ENCODE data around the gene PKNOX2. TPM values are rescaled to one million over a fixed set of nuclear protein-coding genes. Genes with fewer than 3 reads are reported as not detected.

Gene PKNOX2
- total RNA-seq, 4 donors from 2014 or later: 0.27 to 4.8 (median 0.75) TPM; not detected in 1

- Histone ChIP-seq H3K4me3 (no peak overlapping the region), H3K36me3 (no peaks in the 10 kb centered on the region), H3K4me1 (no peaks in the 10 kb centered on the region), H3K9me3 (no peaks in the 10 kb centered on the region), H3K27ac (no peak overlapping the region), H3K27me3 (no peaks in the 10 kb centered on the region)
- no peak for TF ChIP-seq CTCF (IDR thresholded peaks at IDR 0.05)
- intact Hi-C loops (cut with DNase I; ENCODE audit: low total_unique reads) (no loop called here), in situ Hi-C loops (cut with MboI; ENCODE audit: low pct_ligation_motif_present in 1 of 4, low pct_unique_long_range_greater_than_20kb in 1 of 4, low sequenced_read_pairs in 3 of 4) (loop anchor here in 1 of 4 donors (25.0 kb wide), 1 partner anchor 452 kb away; the partner anchor contains the start of gene CCDC15)
- WGBS, 2 donors (ENCODE audit: low coverage in 1 of 2): 86% methylated on average over 4 of the region's 4 CpGs; no CpG with 5 or more reads in 1 of the 2 donors
- no peak for DNase-seq
Observed at GRCh38 chr11:125414121-125414520, 249.6 kb downstream of the PKNOX2 start.

- in situ Hi-C loops (cut with MboI; ENCODE audit: low pct_ligation_motif_present in 1 of 4, low pct_unique_long_range_greater_than_20kb in 1 of 4, low sequenced_read_pairs in 3 of 4): loop anchor here in 1 of 4 donors (25.0 kb wide), 1 partner anchor 455 kb away; the partner anchor contains the start of gene CCDC15
- TF ChIP-seq POLR2A (IDR thresholded peaks at IDR 0.05) (no peak), POLR2AphosphoS5 (IDR thresholded peaks at IDR 0.05) (no peak), EP300 (IDR thresholded peaks at IDR 0.05; ENCODE audit: low read depth) (no peak), CTCF (IDR thresholded peaks at IDR 0.05) (no peak)
- Histone ChIP-seq H3K27me3 (no peaks in the 10 kb centered on the region), H3K27ac (no peak overlapping the region), H3K36me3 (no peaks in the 10 kb centered on the region), H3K9me3 (no peaks in the 10 kb centered on the region), H3K4me3 (no peak overlapping the region), H3K4me1 (no peaks in the 10 kb centered on the region)
- 74 to 76% methylated on average over 7 to 19 of the region's 20 CpGs for WGBS, 2 donors (ENCODE audit: low coverage in 1 of 2)
- intact Hi-C loops (cut with DNase I; ENCODE audit: low total_unique reads): no loop called here
- no peak for DNase-seq
Observed at GRCh38 chr11:125416981-125417935, 252.7 kb downstream of the PKNOX2 start.

- Histone ChIP-seq H3K9me3 (no peaks in the 10 kb centered on the region), H3K4me3 (no peak overlapping the region), H3K36me3 (no peaks in the 10 kb centered on the region), H3K4me1 (no peaks in the 10 kb centered on the region), H3K27me3 (no peaks in the 10 kb centered on the region), H3K27ac (no peak overlapping the region)
- 70 to 83% methylated on average over 5 to 9 of the region's 9 CpGs for WGBS, 2 donors (ENCODE audit: low coverage in 1 of 2)
- no peak for TF ChIP-seq POLR2A (IDR thresholded peaks at IDR 0.05)
- TF ChIP-seq CTCF (IDR thresholded peaks at IDR 0.05): no peak
- TF ChIP-seq POLR2AphosphoS5 (IDR thresholded peaks at IDR 0.05): no peak
- TF ChIP-seq EP300 (IDR thresholded peaks at IDR 0.05; ENCODE audit: low read depth): no peak
- no peak for DNase-seq
- in situ Hi-C loops (cut with MboI; ENCODE audit: low pct_ligation_motif_present in 1 of 4, low pct_unique_long_range_greater_than_20kb in 1 of 4, low sequenced_read_pairs in 3 of 4) (loop anchor here in 1 of 4 donors (25.0 kb wide), 1 partner anchor 456 kb away; the partner anchor contains the start of gene CCDC15), intact Hi-C loops (cut with DNase I; ENCODE audit: low total_unique reads) (no loop called here)
Observed at GRCh38 chr11:125418396-125418795, 253.8 kb downstream of the PKNOX2 start.

- DNase-seq: no peak
- TF ChIP-seq EP300 (IDR thresholded peaks at IDR 0.05; ENCODE audit: low read depth): no peak
- no peak for TF ChIP-seq POLR2A (IDR thresholded peaks at IDR 0.05)
- TF ChIP-seq POLR2AphosphoS5 (IDR thresholded peaks at IDR 0.05): no peak
- no peaks in the 10 kb centered on the region for H3K36me3 ChIP-seq
- no peaks in the 10 kb centered on the region for H3K9me3 ChIP-seq
- H3K27ac ChIP-seq: no peak overlapping the region
- intact Hi-C loops (cut with DNase I; ENCODE audit: low total_unique reads): no loop called here
- WGBS, 2 donors (ENCODE audit: low coverage in 1 of 2): 67 to 73% methylated on average over 4 of the region's 4 CpGs
- in situ Hi-C loops (cut with MboI; ENCODE audit: low pct_ligation_motif_present in 1 of 4, low pct_unique_long_range_greater_than_20kb in 1 of 4, low sequenced_read_pairs in 3 of 4): loop anchor here in 1 of 4 donors (25.0 kb wide), 1 partner anchor 460 kb away; the partner anchor contains the start of gene CCDC15
- H3K4me1 ChIP-seq: no peaks in the 10 kb centered on the region
- H3K4me3 ChIP-seq: no peak overlapping the region
- no peaks in the 10 kb centered on the region for H3K27me3 ChIP-seq
Observed at GRCh38 chr11:125422681-125423080, 258.1 kb downstream of the PKNOX2 start.

Data from transverse colon (tissue), 4 donors.